ENCODE data around the gene MAP2K5.

The MAP2K5 gene

GRCh38 chr15:67755264-67755663 is 212.8 kb downstream of the MAP2K5 start:
- TF ChIP-seq CTCF (IDR thresholded peaks at IDR 0.05) (no peak), ZFX (IDR thresholded peaks at IDR 0.05; ENCODE audit: borderline replicate concordance) (no peak)

GRCh38 chr15:67755936-67756335 is 213.4 kb downstream of the MAP2K5 start:
- H3K27ac ChIP-seq: no peak overlapping the region
- no peak for TF ChIP-seq ZFX (IDR thresholded peaks at IDR 0.05; ENCODE audit: borderline replicate concordance)
- no peak for TF ChIP-seq CTCF (IDR thresholded peaks at IDR 0.05)

More at GRCh38 chr15:67755264-67755663, 212.8 kb downstream of the MAP2K5 start:
- no peak overlapping the region for H3K27ac ChIP-seq

GRCh38 chr15:67758619-67759300 is 216.3 kb downstream of the MAP2K5 start:
- TF ChIP-seq CTCF (IDR thresholded peaks at IDR 0.05): no peak
- TF ChIP-seq ZFX (IDR thresholded peaks at IDR 0.05; ENCODE audit: borderline replicate concordance): no peak
- H3K27ac ChIP-seq: no peak overlapping the region

GRCh38 chr15:67760901-67761300 is 218.4 kb downstream of the MAP2K5 start:
- TF ChIP-seq CTCF (IDR thresholded peaks at IDR 0.05) (no peak), ZFX (IDR thresholded peaks at IDR 0.05; ENCODE audit: borderline replicate concordance) (no peak)

GRCh38 chr15:67761343-67761742 is 218.8 kb downstream of the MAP2K5 start:
- no peak overlapping the region for H3K27ac ChIP-seq
- TF ChIP-seq CTCF (IDR thresholded peaks at IDR 0.05): no peak

More at GRCh38 chr15:67760901-67761300, 218.4 kb downstream of the MAP2K5 start:
- H3K27ac ChIP-seq: no peak overlapping the region

- no peak overlapping the region for H3K27ac ChIP-seq
- TF ChIP-seq ZFX (IDR thresholded peaks at IDR 0.05; ENCODE audit: borderline replicate concordance): no peak
- no peak for TF ChIP-seq CTCF (IDR thresholded peaks at IDR 0.05)
Observed at GRCh38 chr15:67762610-67763368, 220.3 kb downstream of the MAP2K5 start.

- H3K27ac ChIP-seq: no peak overlapping the region
- no peak for TF ChIP-seq ZFX (IDR thresholded peaks at IDR 0.05; ENCODE audit: borderline replicate concordance)
- no peak for TF ChIP-seq CTCF (IDR thresholded peaks at IDR 0.05)
Observed at GRCh38 chr15:67765701-67766100, 223.2 kb downstream of the MAP2K5 start.
